H9 (cell line): Measurements from ENCODE around the gene PRTN3. TPM values are rescaled to one million over a fixed set of nuclear protein-coding genes. Genes with fewer than 3 reads are reported as not detected.

Experiments
- DNase-seq: peaks from one replicate; pipeline ENCODE4 v3.0.0-alpha.2; 2017
- H2AFZ ChIP-seq: one replicate; pipeline ENCODE4 v1.6.1; 2013; ENCODE audit warnings: mild to moderate bottlenecking, low read length, control low read depth, moderate library complexity
- H2AK5ac ChIP-seq: 2 replicates; pipeline ENCODE4 v1.6.1; 2013; ENCODE audit warnings: low read length, control low read depth, mixed read lengths; ENCODE audit not compliant: insufficient read length
- H2BK120ac ChIP-seq: one replicate; pipeline ENCODE4 v1.6.1; 2013; ENCODE audit warnings: low read depth, mild to moderate bottlenecking, low read length, control low read depth, inconsistent platforms; ENCODE audit not compliant: poor library complexity, severe bottlenecking
- H2BK12ac ChIP-seq: 2 replicates; pipeline ENCODE4 v1.6.1; 2013; ENCODE audit warnings: low read length, control low read depth, mixed read lengths, low read depth; ENCODE audit not compliant: insufficient read length
- H2BK15ac ChIP-seq: 2 replicates; pipeline ENCODE4 v1.6.1; 2013; ENCODE audit warnings: low read depth, low read length, control low read depth
- H2BK20ac ChIP-seq: one replicate; pipeline ENCODE4 v1.6.1; 2013; ENCODE audit warnings: low read depth, mild to moderate bottlenecking, low read length, control low read depth, inconsistent platforms; ENCODE audit not compliant: poor library complexity, severe bottlenecking
- H2BK5ac ChIP-seq: 2 replicates; pipeline ENCODE4 v1.6.1; 2013; ENCODE audit warnings: low read length, control low read depth, mixed read lengths; ENCODE audit not compliant: insufficient read length
- H3K14ac ChIP-seq: 2 replicates; pipeline ENCODE4 v1.6.1; 2013; ENCODE audit warnings: low read length, control low read depth; ENCODE audit not compliant: insufficient read depth
- H3K18ac ChIP-seq: 2 replicates; pipeline ENCODE4 v1.6.1; 2013; ENCODE audit warnings: low read depth, mild to moderate bottlenecking, mixed read lengths, low read length, control low read depth; ENCODE audit not compliant: insufficient read length
- H3K23ac ChIP-seq: 2 replicates; pipeline ENCODE4 v1.6.1; 2013; ENCODE audit warnings: low read length, control low read depth, mixed read lengths, low read depth; ENCODE audit not compliant: insufficient read length
- H3K23me2 ChIP-seq: 2 replicates; pipeline ENCODE4 v1.6.1; 2013; ENCODE audit warnings: low read depth, mild to moderate bottlenecking, mixed read lengths, low read length, control low read depth; ENCODE audit not compliant: insufficient read length, poor library complexity, severe bottlenecking
- H3K27ac ChIP-seq: 2 replicates; pipeline ENCODE4 v1.5.1; 2013; ENCODE audit warnings: low read length, control low read depth, mixed read lengths, low read depth; ENCODE audit not compliant: insufficient read length
- H3K27me3 ChIP-seq: 2 replicates; pipeline ENCODE4 v1.6.1; 2013; ENCODE audit warnings: low read length, control low read depth, inconsistent platforms; ENCODE audit not compliant: insufficient read depth
- H3K4ac ChIP-seq: 2 replicates; pipeline ENCODE4 v1.6.1; 2013; ENCODE audit warnings: low read depth, mild to moderate bottlenecking, control low read depth, inconsistent platforms, low read length, moderate library complexity
- H3K4me1 ChIP-seq: 2 replicates; pipeline ENCODE4 v1.6.1; 2013; ENCODE audit warnings: low read length, control low read depth, inconsistent platforms; ENCODE audit not compliant: insufficient read depth
- H3K4me2 ChIP-seq: 2 replicates; pipeline ENCODE4 v1.6.1; 2013; ENCODE audit warnings: low read length, control low read depth, mixed read lengths; ENCODE audit not compliant: insufficient read length, insufficient read depth
- H3K56ac ChIP-seq: 2 replicates; pipeline ENCODE4 v1.6.1; 2013; ENCODE audit warnings: low read depth, mild to moderate bottlenecking, mixed read lengths, low read length, control low read depth; ENCODE audit not compliant: insufficient read length
- H3K79me1 ChIP-seq: 2 replicates; pipeline ENCODE4 v1.6.1; 2013; ENCODE audit warnings: low read depth, mild to moderate bottlenecking, moderate library complexity, low read length, control low read depth, inconsistent platforms; ENCODE audit not compliant: insufficient read depth, poor library complexity, severe bottlenecking
- H3K79me2 ChIP-seq: 2 replicates; pipeline ENCODE4 v1.6.1; 2013; ENCODE audit warnings: low read length, control low read depth, inconsistent platforms; ENCODE audit not compliant: insufficient read depth
- H3K9ac ChIP-seq: 2 replicates; pipeline ENCODE4 v1.6.1; 2013; ENCODE audit warnings: low read length, control low read depth, mixed read lengths; ENCODE audit not compliant: insufficient read length; ENCODE audit errors: extremely low read depth
- H3K9me3 ChIP-seq: one replicate; pipeline ENCODE4 v1.6.1; 2013; ENCODE audit warnings: low read depth, low read length, inconsistent platforms; ENCODE audit not compliant: control insufficient read depth
- H3T11ph ChIP-seq: one replicate; pipeline ENCODE4 v1.6.1; 2013; ENCODE audit warnings: mild to moderate bottlenecking, low read length, control low read depth, inconsistent platforms
- H4K20me1 ChIP-seq: one replicate; pipeline ENCODE4 v1.6.1; 2013; ENCODE audit not compliant: control insufficient read depth, insufficient read length, insufficient read depth
- H4K5ac ChIP-seq: 2 replicates; pipeline ENCODE4 v1.6.1; 2013; ENCODE audit warnings: low read depth, mild to moderate bottlenecking, mixed read lengths, low read length, control low read depth; ENCODE audit not compliant: insufficient read length
- H4K8ac ChIP-seq: replicated peaks from 2 replicates; pipeline ENCODE4 v1.6.1; 2013; ENCODE audit warnings: low read length, control low read depth, mixed read lengths, low read depth; ENCODE audit not compliant: insufficient read length
- H4K91ac ChIP-seq: 2 replicates; pipeline ENCODE4 v1.6.1; 2013; ENCODE audit warnings: low read depth, mild to moderate bottlenecking, moderate library complexity, mixed read lengths, low read length, control low read depth; ENCODE audit not compliant: insufficient read length
- H3K27ac Mint-ChIP-seq, 3 experiments: 2 replicates in 2 of 3; 3 replicates in 1 of 3; pipeline ENCODE4 v1.8.0; 2020 to 2021; ENCODE audit warnings: mixed read lengths in 3 of 3, mild to moderate bottlenecking in 1 of 3, moderate library complexity in 1 of 3
- H3K27me3 Mint-ChIP-seq: 2 replicates; pipeline ENCODE4 v1.8.0; 2021; ENCODE audit warnings: low read depth, mild to moderate bottlenecking, moderate library complexity, mixed read lengths
- H3K36me3 Mint-ChIP-seq, 3 experiments: 2 replicates in 2 of 3; 3 replicates in 1 of 3; pipeline ENCODE4 v1.8.0; 2020 to 2021; ENCODE audit warnings: low read depth in 3 of 3, mixed read lengths in 3 of 3; ENCODE audit not compliant: insufficient read depth in 1 of 3
- H3K4me1 Mint-ChIP-seq, 2 experiments: 2 replicates each; pipeline ENCODE4 v1.8.0; 2020; ENCODE audit warnings: mixed read lengths in 2 of 2
- H3K4me3 Mint-ChIP-seq, 2 experiments: 2 replicates in 1 of 2; 3 replicates in 1 of 2; pipeline ENCODE4 v1.8.0; 2020 to 2021; ENCODE audit warnings: mild to moderate bottlenecking in 2 of 2, mixed read lengths in 2 of 2, moderate library complexity in 1 of 2
- H3K9me3 Mint-ChIP-seq, 2 experiments: 2 replicates in 1 of 2; 3 replicates in 1 of 2; pipeline ENCODE4 v1.8.0; 2020; ENCODE audit warnings: mild to moderate bottlenecking in 2 of 2, mixed read lengths in 2 of 2, moderate library complexity in 1 of 2
- WGBS: extraction: QIAGEN DNeasy Blood & Tissue Kit; methylation state at CpG from one replicate; pipeline ENCODE4 v1.1.7; 2013; ENCODE audit warnings: missing lambda C conversion rate, low lambda C conversion rate, mixed read lengths; ENCODE audit not compliant: insufficient read length; ENCODE audit errors: extremely low coverage; 5-methylcytosine and 5-hydroxymethylcytosine counted together
- total RNA-seq: library from RNA; stranded (reverse); gene quantifications from 2 replicates; pipeline ENCODE4 v1.2.1, GENCODE V29; 2021
- TF ChIP-seq, protein P1 (sequence below): fragments of 200-600 bp; sonication (generic); conservative IDR thresholded peaks from 3 replicates; pipeline ENCODE4 v1.8.0; 2021; ENCODE audit warnings: antibody characterized with exemption, mild to moderate bottlenecking

PRTN3 gene
- total RNA-seq, 1 experiment from 2014 or later = 0.31 TPM

DNA sequence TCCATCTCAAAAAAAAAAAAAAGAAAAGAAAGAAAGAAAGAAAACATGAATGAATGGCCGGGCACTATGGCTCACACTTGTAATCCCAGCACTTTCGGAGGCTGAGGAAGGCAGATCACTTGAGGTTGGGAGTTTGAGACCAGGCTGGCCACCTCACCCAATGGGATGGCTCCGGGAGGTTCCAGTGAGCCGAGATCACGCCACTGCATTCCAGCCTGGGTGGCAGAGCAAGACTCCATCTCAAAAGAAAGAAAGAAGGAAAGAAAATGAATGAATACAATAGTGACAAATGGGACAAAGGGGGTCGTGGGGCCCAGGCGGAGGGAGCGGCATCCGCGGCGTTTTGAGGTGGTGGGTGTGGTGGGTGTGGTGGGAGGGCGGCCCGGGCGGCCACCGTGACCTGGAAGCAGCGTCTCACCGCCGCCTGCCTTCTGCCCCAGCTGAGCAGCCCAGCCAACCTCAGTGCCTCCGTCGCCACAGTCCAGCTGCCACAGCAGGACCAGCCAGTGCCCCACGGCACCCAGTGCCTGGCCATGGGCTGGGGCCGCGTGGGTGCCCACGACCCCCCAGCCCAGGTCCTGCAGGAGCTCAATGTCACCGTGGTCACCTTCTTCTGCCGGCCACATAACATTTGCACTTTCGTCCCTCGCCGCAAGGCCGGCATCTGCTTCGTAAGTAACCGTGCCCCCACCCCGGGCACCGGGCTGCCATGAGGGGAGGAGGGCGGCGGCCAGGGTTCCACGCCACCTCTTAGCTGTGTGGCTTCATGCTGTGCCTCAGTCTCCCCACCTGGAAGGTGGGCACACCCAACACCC lies 5.1 kb downstream of the PRTN3 start:
- peaks cover 2 to 11% of the 10 kb centered on the region in 2 experiments; a peak in 2 of 4 replicates for H3K4me1 Mint-ChIP-seq
- Histone ChIP-seq H2BK20ac (no peak overlapping the region), H3T11ph (no peak overlapping the region), H3K23ac (no peak overlapping the region), H3K9ac (no peak overlapping the region), H3K4me2 (no peak overlapping the region), H3K23me2 (peaks cover 2% of the 10 kb centered on the region), H2AFZ (no peak overlapping the region), H3K18ac (no peak overlapping the region), H2BK15ac (no peak overlapping the region), H2BK5ac (no peak overlapping the region), H3K56ac (no peak overlapping the region), H4K8ac (no peak overlapping the region), H2BK120ac (no peak overlapping the region), H3K79me1 (no peaks in the 10 kb centered on the region), H3K4me1 (no peaks in the 10 kb centered on the region), H3K4ac (no peak overlapping the region), H3K79me2 (no peaks in the 10 kb centered on the region), H2BK12ac (no peak overlapping the region), H3K14ac (no peak overlapping the region), H4K91ac (no peak overlapping the region), H3K9me3 (no peaks in the 10 kb centered on the region), H4K20me1 (no peaks in the 10 kb centered on the region), H3K27me3 (peaks cover 3% of the 10 kb centered on the region; the same call in 1 of the 2 replicates), H2AK5ac (no peak overlapping the region), H4K5ac (no peak overlapping the region), H3K27ac (no peak overlapping the region)
- H3K4me3 Mint-ChIP-seq = peak overlapping the region in 1 of 2 experiments; percentile 21; a peak in 1 of 5 replicates
- no CpG with 5 or more reads among the region's 37 CpGs for WGBS
- TF ChIP-seq, protein P1, sequence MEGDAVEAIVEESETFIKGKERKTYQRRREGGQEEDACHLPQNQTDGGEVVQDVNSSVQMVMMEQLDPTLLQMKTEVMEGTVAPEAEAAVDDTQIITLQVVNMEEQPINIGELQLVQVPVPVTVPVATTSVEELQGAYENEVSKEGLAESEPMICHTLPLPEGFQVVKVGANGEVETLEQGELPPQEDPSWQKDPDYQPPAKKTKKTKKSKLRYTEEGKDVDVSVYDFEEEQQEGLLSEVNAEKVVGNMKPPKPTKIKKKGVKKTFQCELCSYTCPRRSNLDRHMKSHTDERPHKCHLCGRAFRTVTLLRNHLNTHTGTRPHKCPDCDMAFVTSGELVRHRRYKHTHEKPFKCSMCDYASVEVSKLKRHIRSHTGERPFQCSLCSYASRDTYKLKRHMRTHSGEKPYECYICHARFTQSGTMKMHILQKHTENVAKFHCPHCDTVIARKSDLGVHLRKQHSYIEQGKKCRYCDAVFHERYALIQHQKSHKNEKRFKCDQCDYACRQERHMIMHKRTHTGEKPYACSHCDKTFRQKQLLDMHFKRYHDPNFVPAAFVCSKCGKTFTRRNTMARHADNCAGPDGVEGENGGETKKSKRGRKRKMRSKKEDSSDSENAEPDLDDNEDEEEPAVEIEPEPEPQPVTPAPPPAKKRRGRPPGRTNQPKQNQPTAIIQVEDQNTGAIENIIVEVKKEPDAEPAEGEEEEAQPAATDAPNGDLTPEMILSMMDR = no peak
- H3K27me3 Mint-ChIP-seq = peaks cover 62% of the 10 kb centered on the region
- H3K9me3 Mint-ChIP-seq = peaks cover 0 to 4% of the 10 kb centered on the region in 2 experiments; a peak in 2 of 5 replicates
- H3K36me3 Mint-ChIP-seq = no peaks in the 10 kb centered on the region; a peak in 1 of 7 replicates
- peak overlapping the region in 2 of 3 experiments; percentile 34 to 65; a peak in 1 of 7 replicates for H3K27ac Mint-ChIP-seq
- no peak for DNase-seq
